CD4-positive, alpha-beta memory T cell (primary cell): ENCODE data around the gene FAF1. TPM values are rescaled to one million over a fixed set of nuclear protein-coding genes. Genes with fewer than 3 reads are reported as not detected.

Experiments used
- CTCF ChIA-PET: fragments of 350-600 bp; sonication (Branson Sonifier 250); formaldehyde crosslinking; loops from one replicate; lab custom pipeline; 2021; ENCODE audit warnings: inconsistent platforms; ENCODE audit not compliant: partially characterized antibody; lab: Charles Lee
- POLR2A ChIA-PET: fragments of 350-600 bp; sonication (Branson Sonifier 250); formaldehyde crosslinking; loops from one replicate; lab custom pipeline; 2021; ENCODE audit not compliant: partially characterized antibody; lab: Charles Lee
- DNase-seq, 5 donors: peaks; one replicate each; pipeline versions ENCODE4 v3.0.0 to v3.0.0-alpha.2; 2020 to 2022; ENCODE audit warnings: mixed read lengths in 1 of 5
- H3K27ac ChIP-seq: one replicate; pipeline ENCODE4 v1.7.0; 2013; ENCODE audit warnings: low read depth, low read length
- H3K27me3 ChIP-seq: 2 replicates; pipeline ENCODE4 v1.7.0; 2013; ENCODE audit warnings: mild to moderate bottlenecking, low read length, moderate library complexity; ENCODE audit not compliant: insufficient read depth
- H3K36me3 ChIP-seq: 2 replicates; pipeline ENCODE4 v1.7.0; 2013; ENCODE audit warnings: mild to moderate bottlenecking, low read length, moderate library complexity; ENCODE audit not compliant: insufficient read depth
- H3K4me1 ChIP-seq: 2 replicates; pipeline ENCODE4 v1.7.0; 2013; ENCODE audit warnings: mild to moderate bottlenecking, low read length, moderate library complexity; ENCODE audit not compliant: insufficient read depth
- H3K4me3 ChIP-seq, 2 donors: one replicate each; pipeline ENCODE4 v1.7.0; 2013; ENCODE audit warnings: low read length in 2 of 2, mild to moderate bottlenecking in 1 of 2
- H3K9me3 ChIP-seq, 2 donors: one replicate each; pipeline ENCODE4 v1.7.0; 2013; ENCODE audit warnings: low read length in 2 of 2, control low read depth in 1 of 2; ENCODE audit not compliant: control insufficient read depth in 1 of 2
- H3K27ac Mint-ChIP-seq, 7 donors: one replicate each; pipeline ENCODE4 v1.8.0; 2020 to 2021; ENCODE audit warnings: mixed read lengths in 7 of 7, mild to moderate bottlenecking in 6 of 7, inconsistent platforms in 3 of 7, moderate library complexity in 3 of 7
- H3K27me3 Mint-ChIP-seq, 2 donors: one replicate each; pipeline ENCODE4 v1.8.0; 2020 to 2021; ENCODE audit warnings: mixed read lengths in 2 of 2
- H3K36me3 Mint-ChIP-seq, 2 donors: one replicate each; pipeline ENCODE4 v1.8.0; 2020 to 2021; ENCODE audit warnings: mixed read lengths in 2 of 2, inconsistent platforms in 1 of 2, mild to moderate bottlenecking in 1 of 2
- H3K4me1 Mint-ChIP-seq, 4 donors: one replicate each; pipeline ENCODE4 v1.8.0; 2020 to 2021; ENCODE audit warnings: mixed read lengths in 4 of 4, mild to moderate bottlenecking in 1 of 4
- H3K4me3 Mint-ChIP-seq, 8 donors: one replicate each; pipeline ENCODE4 v1.8.0; 2020 to 2021; ENCODE audit warnings: mixed read lengths in 8 of 8, mild to moderate bottlenecking in 7 of 8, moderate library complexity in 6 of 8, inconsistent platforms in 3 of 8
- H3K9me3 Mint-ChIP-seq, 8 donors: one replicate each; pipeline ENCODE4 v1.8.0; 2020 to 2021; ENCODE audit warnings: mixed read lengths in 8 of 8, mild to moderate bottlenecking in 5 of 8, inconsistent platforms in 3 of 8, moderate library complexity in 1 of 8
- intact Hi-C: fragments of 100-400 bp; cut with micrococcal nuclease; formaldehyde crosslinking; loops from one replicate; pipeline ENCODE4 v1.15.1; 2023
- polyA plus RNA-seq, 2 donors: library from polyadenylated mRNA; unstranded; fragments of 300-500 nt; fragmentation: Illumina TruSeq; gene quantifications; one replicate each; pipeline ENCODE4 v1.2.3, GENCODE V29; 2021
- total RNA-seq, 2 experiments: library from RNA; stranded (reverse); gene quantifications; one replicate each; pipeline ENCODE4 v1.2.3, GENCODE V29; 2021

Gene FAF1
- total and polyA plus RNA-seq, 4 experiments from 2014 or later: 36.0 to 60.2 (median 53.9) TPM

DNA sequence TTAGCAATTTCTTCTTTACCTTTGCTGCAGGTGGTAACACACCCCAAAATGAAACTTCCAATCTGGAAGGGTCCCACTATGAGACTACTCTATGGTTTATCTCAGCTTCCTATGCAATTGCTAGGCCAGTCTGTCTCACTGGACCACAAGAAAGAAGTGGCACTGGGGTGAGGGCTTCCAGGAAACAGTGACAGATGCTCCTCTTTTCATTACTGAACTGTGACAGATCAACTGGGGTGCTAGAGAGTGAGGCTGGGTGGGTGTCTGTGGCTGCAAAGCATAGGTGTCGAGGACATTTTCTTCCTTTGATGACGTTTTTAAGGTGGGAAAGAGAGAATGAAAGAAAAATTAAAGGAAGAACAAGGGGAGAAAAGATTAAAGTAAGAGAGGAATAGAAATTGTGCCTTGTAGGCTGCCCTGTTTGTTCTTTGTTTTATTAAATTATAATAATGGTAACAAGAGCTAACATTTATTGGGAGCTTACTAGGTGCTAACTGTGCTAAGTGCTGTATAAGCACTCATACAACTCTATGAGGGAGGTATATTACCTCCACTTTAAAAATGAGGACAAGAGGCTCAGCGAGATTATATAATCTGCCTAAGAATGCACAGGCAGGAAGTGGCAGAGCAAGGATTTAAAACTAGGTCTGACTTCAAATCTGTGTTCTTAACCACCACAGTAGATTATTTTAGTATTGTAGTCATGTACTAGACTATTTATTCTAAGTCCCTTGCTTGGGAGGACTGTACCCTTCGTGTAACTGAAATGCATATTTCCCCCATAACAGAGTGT is 509.0 kb downstream of the FAF1 start:
- peaks cover 12 to 37% (median 21%) of the 10 kb centered on the region in 4 donors for H3K4me1 Mint-ChIP-seq
- peak overlapping the region in 3 of 8 donors; percentile 0 to 60 (median 21) for H3K4me3 Mint-ChIP-seq
- ChIA-PET CTCF (interaction anchor here (1.0 kb wide), 1 partner anchor 9 kb away, joined by 4 read pairs; no protein-coding TSS in a partner anchor), POLR2A (no interaction called here)
- Histone ChIP-seq H3K36me3 (no peaks in the 10 kb centered on the region), H3K9me3 (no peaks in the 10 kb centered on the region), H3K4me1 (peaks cover 7% of the 10 kb centered on the region), H3K4me3 (no peak overlapping the region), H3K27ac (no peak overlapping the region), H3K27me3 (no peaks in the 10 kb centered on the region)
- H3K27ac Mint-ChIP-seq: peak overlapping the region in 6 of 7 donors; percentile 15 to 83 (median 76)
- peaks cover 4 to 11% of the 10 kb centered on the region in 2 donors for H3K36me3 Mint-ChIP-seq
- no peaks in the 10 kb centered on the region for H3K9me3 Mint-ChIP-seq
- H3K27me3 Mint-ChIP-seq: no peaks in the 10 kb centered on the region
- DNase-seq: peak in 2 of 5 donors; percentile 3 to 8
- intact Hi-C loops: no loop called here

DNA sequence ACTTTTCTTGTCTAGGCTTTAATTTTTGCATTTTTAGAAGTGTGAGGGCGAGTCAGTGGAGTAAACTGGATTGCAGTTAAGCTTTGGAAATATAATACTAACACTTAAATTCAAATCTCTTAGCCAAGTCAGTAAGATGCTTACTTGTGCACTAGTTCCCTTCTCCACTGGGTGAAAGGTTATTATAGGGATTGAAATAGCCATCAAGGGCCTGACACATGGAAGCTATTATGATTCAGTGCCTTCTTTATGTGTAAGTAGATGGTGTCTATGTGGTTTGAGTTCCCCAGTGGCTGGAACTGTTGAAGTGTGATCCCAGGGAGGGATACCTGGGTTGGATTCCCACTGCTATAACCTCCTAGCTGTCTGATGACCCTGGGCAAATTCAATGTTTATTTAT is 512.1 kb downstream of the FAF1 start:
- intact Hi-C loops: no loop called here

DNA sequence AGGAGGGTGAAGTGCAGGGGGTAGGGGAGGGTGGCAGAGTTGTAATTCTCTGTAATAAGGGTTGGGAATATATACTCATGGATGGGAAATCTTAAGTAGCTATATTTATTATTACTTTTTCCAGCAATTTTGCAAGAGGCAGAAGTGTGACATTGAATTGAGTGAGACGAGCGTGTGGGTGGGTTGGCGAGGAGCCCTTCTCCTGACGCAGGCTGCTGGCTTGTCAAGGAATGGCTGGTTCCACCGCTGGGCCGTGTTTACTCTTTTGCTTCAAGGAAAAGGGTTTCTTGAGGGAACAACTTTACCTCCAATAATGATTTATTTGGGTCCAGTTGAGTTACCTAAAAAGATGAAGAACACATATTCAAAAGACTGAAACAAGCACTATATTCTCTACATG is 518.9 kb downstream of the FAF1 start:
- H3K27ac ChIP-seq: no peak overlapping the region
- H3K27me3 ChIP-seq: no peaks in the 10 kb centered on the region
- Mint-ChIP-seq H3K4me3 (no peak overlapping the region), H3K27me3 (no peaks in the 10 kb centered on the region), H3K9me3 (no peaks in the 10 kb centered on the region), H3K27ac (peak overlapping the region in 1 of 7 donors; percentile 13), H3K4me1 (no peaks in the 10 kb centered on the region), H3K36me3 (peaks cover 50 to 51% of the 10 kb centered on the region in 2 donors)
- no peak overlapping the region for H3K4me3 ChIP-seq
- intact Hi-C loops: no loop called here
- DNase-seq: no peak
- H3K9me3 ChIP-seq: no peaks in the 10 kb centered on the region
- ChIA-PET CTCF (no interaction called here), POLR2A (no interaction called here)
- peaks cover 15% of the 10 kb centered on the region for H3K36me3 ChIP-seq
- H3K4me1 ChIP-seq: no peaks in the 10 kb centered on the region

More for the DNA sequence above, 512.1 kb downstream of the FAF1 start:
- Histone ChIP-seq H3K36me3 (peaks cover 5% of the 10 kb centered on the region), H3K27ac (no peak overlapping the region), H3K27me3 (no peaks in the 10 kb centered on the region), H3K9me3 (no peaks in the 10 kb centered on the region), H3K4me1 (peaks cover 7% of the 10 kb centered on the region), H3K4me3 (no peak overlapping the region)
- POLR2A ChIA-PET: no interaction called here
- no peak overlapping the region for H3K4me3 Mint-ChIP-seq
- H3K27ac Mint-ChIP-seq: no peak overlapping the region
- DNase-seq: no peak
- H3K36me3 Mint-ChIP-seq: peaks cover 7 to 13% of the 10 kb centered on the region in 2 donors
- CTCF ChIA-PET: no interaction called here
- no peaks in the 10 kb centered on the region for H3K27me3 Mint-ChIP-seq
- H3K9me3 Mint-ChIP-seq: no peaks in the 10 kb centered on the region
- peaks cover 12 to 21% (median 16%) of the 10 kb centered on the region in 4 donors for H3K4me1 Mint-ChIP-seq

DNA sequence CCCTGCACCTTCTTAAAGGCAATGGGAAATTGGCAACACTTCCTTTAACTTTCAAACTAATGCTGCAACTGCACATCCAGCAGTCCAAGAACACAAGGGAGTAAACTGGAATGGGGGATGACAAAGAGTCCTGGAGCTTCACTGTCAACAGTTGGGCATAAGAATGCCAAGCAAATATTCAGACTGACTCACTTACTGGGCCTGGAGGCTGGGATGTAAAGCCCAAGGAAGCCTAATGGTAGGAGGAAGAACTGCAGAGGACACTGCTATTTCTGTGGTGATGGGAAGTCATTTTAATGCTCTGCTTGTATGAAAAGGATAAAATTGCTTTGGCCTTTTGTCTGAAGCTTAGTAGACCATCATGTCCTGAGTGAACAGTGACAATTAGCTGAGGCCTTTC is 521.1 kb downstream of the FAF1 start:
- H3K9me3 Mint-ChIP-seq: no peaks in the 10 kb centered on the region
- Histone ChIP-seq H3K4me3 (no peak overlapping the region), H3K4me1 (no peaks in the 10 kb centered on the region), H3K27me3 (no peaks in the 10 kb centered on the region), H3K36me3 (peaks cover 10% of the 10 kb centered on the region), H3K27ac (no peak overlapping the region), H3K9me3 (no peaks in the 10 kb centered on the region)
- no peak overlapping the region for H3K27ac Mint-ChIP-seq
- H3K4me3 Mint-ChIP-seq: no peak overlapping the region
- H3K36me3 Mint-ChIP-seq: peaks cover 48 to 50% of the 10 kb centered on the region in 2 donors
- POLR2A ChIA-PET: no interaction called here
- intact Hi-C loops: no loop called here
- no peaks in the 10 kb centered on the region for H3K27me3 Mint-ChIP-seq
- H3K4me1 Mint-ChIP-seq: no peaks in the 10 kb centered on the region
- CTCF ChIA-PET: no interaction called here
- no peak for DNase-seq

DNA sequence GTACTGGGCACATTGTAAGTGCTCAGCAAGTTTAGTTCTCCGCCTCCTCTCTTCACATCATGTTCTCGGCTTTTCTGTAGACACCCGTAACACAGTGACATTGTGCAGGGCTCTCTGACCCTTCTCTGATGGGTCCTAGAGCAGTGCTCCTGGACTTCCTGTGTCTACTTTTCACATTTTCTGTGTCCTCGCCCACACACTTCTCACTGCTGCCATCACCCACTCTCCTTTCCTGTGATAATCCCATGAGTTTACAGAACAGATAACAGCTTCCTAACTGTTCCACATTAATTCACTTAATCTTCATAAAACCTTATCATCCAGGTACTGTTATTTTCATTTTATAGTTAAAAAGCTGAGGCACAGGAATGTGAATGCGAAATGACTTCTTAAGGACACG is 523.6 kb downstream of the FAF1 start:
- DNase-seq: no peak
- Histone ChIP-seq H3K27me3 (peaks cover 2% of the 10 kb centered on the region), H3K4me3 (no peak overlapping the region), H3K4me1 (no peaks in the 10 kb centered on the region), H3K9me3 (no peaks in the 10 kb centered on the region), H3K36me3 (peaks cover 10% of the 10 kb centered on the region), H3K27ac (no peak overlapping the region)
- POLR2A ChIA-PET: no interaction called here
- H3K27me3 Mint-ChIP-seq: peaks cover 8 to 12% of the 10 kb centered on the region in 2 donors
- intact Hi-C loops: no loop called here
- H3K9me3 Mint-ChIP-seq: peaks cover 0 to 2% (median 0%) of the 10 kb centered on the region in 8 donors
- peaks cover 34 to 42% of the 10 kb centered on the region in 2 donors for H3K36me3 Mint-ChIP-seq
- no peaks in the 10 kb centered on the region for H3K4me1 Mint-ChIP-seq
- no peak overlapping the region for H3K4me3 Mint-ChIP-seq
- peak overlapping the region in 1 of 7 donors; percentile 3 for H3K27ac Mint-ChIP-seq
- CTCF ChIA-PET: no interaction called here

DNA sequence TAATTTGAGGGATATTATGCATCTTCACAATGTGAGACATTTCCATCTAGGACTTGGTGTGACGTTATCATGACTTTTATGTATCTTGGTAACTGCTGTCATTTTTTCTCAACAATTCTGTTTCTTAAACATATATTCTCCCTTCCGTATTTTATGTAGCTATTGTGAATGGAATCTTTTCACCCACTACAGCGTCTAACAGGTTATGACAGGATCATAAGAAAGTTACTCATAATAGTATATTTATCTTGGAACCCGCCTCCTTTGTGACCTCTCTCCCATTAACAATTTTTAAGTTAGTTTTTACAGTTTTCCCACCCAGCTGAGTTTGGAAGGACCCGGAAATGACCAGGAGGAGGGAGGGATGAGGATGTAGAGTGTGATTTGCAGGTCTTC is 530.1 kb downstream of the FAF1 start:
- H3K27me3 Mint-ChIP-seq: peaks cover 51 to 57% of the 10 kb centered on the region in 2 donors
- CTCF ChIA-PET: no interaction called here
- intact Hi-C loops: no loop called here

DNA sequence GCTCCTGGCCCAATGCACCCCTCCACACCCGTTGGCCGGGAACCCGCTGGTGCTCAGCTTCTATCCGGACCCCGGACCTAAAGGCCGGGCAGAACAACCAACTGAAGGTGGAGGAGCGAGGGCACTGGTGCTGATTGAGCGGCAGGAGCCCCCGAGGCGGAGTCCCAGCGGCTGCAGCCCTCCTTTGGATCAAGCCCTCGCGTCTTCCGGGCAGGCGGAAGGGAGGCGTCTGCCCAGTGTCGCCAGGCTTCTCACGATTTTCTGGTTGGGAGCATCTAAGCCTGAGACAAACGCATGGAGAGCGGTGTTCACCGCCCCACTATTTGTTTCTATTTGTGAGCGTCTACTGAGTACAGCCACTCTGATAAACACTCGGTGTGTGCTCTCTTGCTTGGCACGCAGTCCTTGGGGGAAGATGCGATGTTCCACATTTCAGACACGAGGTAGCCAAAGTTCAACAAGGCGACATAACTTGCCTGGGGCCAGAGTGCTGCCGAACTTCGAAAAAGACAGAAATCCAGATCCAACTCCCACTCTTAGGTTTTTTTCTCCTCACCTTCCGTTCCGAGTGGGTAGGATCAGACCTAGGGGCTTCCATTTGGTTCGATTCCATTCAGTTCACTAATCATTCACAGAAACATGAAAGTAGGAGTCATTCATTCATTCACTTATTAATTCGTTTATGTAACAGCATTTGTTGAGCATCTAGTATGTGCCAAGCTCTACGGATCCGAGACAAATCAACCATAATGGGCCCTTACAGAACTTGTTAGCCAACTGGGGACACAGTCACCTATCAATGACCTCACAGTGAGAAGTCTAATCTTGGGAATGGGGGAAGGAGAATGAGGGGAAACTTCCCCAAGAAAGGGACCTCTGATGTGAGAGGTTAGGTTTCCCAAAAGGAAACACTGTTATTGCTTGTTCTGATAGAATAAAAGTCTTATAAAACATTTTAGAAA is 532.0 kb downstream of the FAF1 start:
- peak overlapping the region in 2 of 8 donors; percentile 23 to 61 for H3K4me3 Mint-ChIP-seq
- ChIA-PET POLR2A (no interaction called here), CTCF (no interaction called here)
- no peak overlapping the region for H3K4me3 ChIP-seq
- no peaks in the 10 kb centered on the region for H3K9me3 ChIP-seq
- DNase-seq: no peak
- no peak overlapping the region for H3K27ac ChIP-seq
- H3K27ac Mint-ChIP-seq: peak overlapping the region in 1 of 7 donors; percentile 55
- H3K4me1 Mint-ChIP-seq: peaks cover 17 to 49% (median 32%) of the 10 kb centered on the region in 4 donors
- intact Hi-C loops: no loop called here
- H3K27me3 Mint-ChIP-seq: peaks cover 64 to 65% of the 10 kb centered on the region in 2 donors
- peaks cover 0 to 8% (median 2%) of the 10 kb centered on the region in 8 donors for H3K9me3 Mint-ChIP-seq
- peaks cover 54% of the 10 kb centered on the region for H3K27me3 ChIP-seq
- peaks cover 0 to 3% of the 10 kb centered on the region in 2 donors for H3K36me3 Mint-ChIP-seq
- peaks cover 24% of the 10 kb centered on the region for H3K4me1 ChIP-seq
- no peaks in the 10 kb centered on the region for H3K36me3 ChIP-seq

More for the DNA sequence above, 530.1 kb downstream of the FAF1 start:
- Mint-ChIP-seq H3K4me3 (peak overlapping the region in 1 of 8 donors; percentile 29), H3K4me1 (peaks cover 8 to 30% (median 17%) of the 10 kb centered on the region in 4 donors), H3K27ac (no peak overlapping the region), H3K36me3 (no peaks in the 10 kb centered on the region), H3K9me3 (peaks cover 0 to 6% (median 1%) of the 10 kb centered on the region in 8 donors)
- Histone ChIP-seq H3K36me3 (no peaks in the 10 kb centered on the region), H3K27ac (no peak overlapping the region), H3K4me1 (peaks cover 10% of the 10 kb centered on the region), H3K4me3 (no peak overlapping the region), H3K27me3 (peaks cover 50% of the 10 kb centered on the region), H3K9me3 (no peaks in the 10 kb centered on the region)
- no peak for DNase-seq
- POLR2A ChIA-PET: no interaction called here
